Cardiac muscle cell (in vitro differentiated cells and primary cell): ENCODE data around the gene OSBP2. TPM values are rescaled to one million over a fixed set of nuclear protein-coding genes. Genes with fewer than 3 reads are reported as not detected.

ENCODE experiments used
- DNase-seq, 2 donors: peaks; one replicate each; pipeline versions ENCODE4 v3.0.0 to v3.0.0-alpha.2; 2010 to 2017; ENCODE audit warnings: low read depth in 1 of 2, low spot score in 1 of 2
- H3K27ac ChIP-seq: fragments of 200-600 bp; sonication (generic); 2 replicates; pipeline ENCODE4 v1.5.1; 2016
- H3K27me3 ChIP-seq: fragments of 200-600 bp; sonication (generic); 2 replicates; pipeline ENCODE4 v1.6.0; 2016; ENCODE audit warnings: control low read depth
- H3K36me3 ChIP-seq: fragments of 200-600 bp; sonication (generic); 2 replicates; pipeline ENCODE4 v1.5.1; 2016; ENCODE audit warnings: control low read depth
- H3K4me1 ChIP-seq: fragments of 200-600 bp; sonication (generic); 2 replicates; pipeline ENCODE4 v1.8.1; 2017; ENCODE audit warnings: low read depth, mild to moderate bottlenecking, mixed run types
- H3K4me3 ChIP-seq: fragments of 200-600 bp; sonication (generic); 2 replicates; pipeline ENCODE4 v1.5.1; 2016; ENCODE audit warnings: mild to moderate bottlenecking
- H3K9me3 ChIP-seq: fragments of 200-600 bp; sonication (generic); 2 replicates; pipeline ENCODE4 v1.5.1; 2017; ENCODE audit warnings: low read depth, mild to moderate bottlenecking, control low read depth
- CTCF ChIP-seq: IDR thresholded peaks from 2 replicates; pipeline ENCODE4 v1.5.1; 2012; ENCODE audit warnings: low read depth, mild to moderate bottlenecking, low read length
- polyA plus RNA-seq: library from polyadenylated mRNA; unstranded; fragments of >200 nt; fragmentation: Nextera tagmentation; extraction: Ambion mirVana; gene quantifications from 2 replicates; pipeline ENCODE4 v1.2.1, GENCODE V29; 2016
- total RNA-seq: library from RNA; depleted of rRNA; stranded (reverse); fragments of >200 nt; gene quantifications from 2 replicates; pipeline ENCODE4 v1.2.3, GENCODE V29; 2016

OSBP2 gene
- total and polyA plus RNA-seq, 2 experiments from 2014 or later = 19.4 to 32.5 TPM

GRCh38 chr22:30926706-30927105, 232.0 kb downstream of the OSBP2 start:
- Histone ChIP-seq H3K27ac (no peak overlapping the region), H3K4me3 (no peak overlapping the region), H3K9me3 (no peaks in the 10 kb centered on the region), H3K27me3 (no peaks in the 10 kb centered on the region), H3K4me1 (no peaks in the 10 kb centered on the region), H3K36me3 (peaks cover 37% of the 10 kb centered on the region)
- no peak for TF ChIP-seq CTCF
- no peak for DNase-seq

- DNase-seq = no peak
- Histone ChIP-seq H3K27me3 (no peaks in the 10 kb centered on the region), H3K4me3 (no peak overlapping the region), H3K9me3 (no peaks in the 10 kb centered on the region), H3K4me1 (no peaks in the 10 kb centered on the region), H3K27ac (no peak overlapping the region), H3K36me3 (peaks cover 48% of the 10 kb centered on the region)
- no peak for TF ChIP-seq CTCF
Observed at GRCh38 chr22:30927806-30928205, 233.1 kb downstream of the OSBP2 start.

DNA sequence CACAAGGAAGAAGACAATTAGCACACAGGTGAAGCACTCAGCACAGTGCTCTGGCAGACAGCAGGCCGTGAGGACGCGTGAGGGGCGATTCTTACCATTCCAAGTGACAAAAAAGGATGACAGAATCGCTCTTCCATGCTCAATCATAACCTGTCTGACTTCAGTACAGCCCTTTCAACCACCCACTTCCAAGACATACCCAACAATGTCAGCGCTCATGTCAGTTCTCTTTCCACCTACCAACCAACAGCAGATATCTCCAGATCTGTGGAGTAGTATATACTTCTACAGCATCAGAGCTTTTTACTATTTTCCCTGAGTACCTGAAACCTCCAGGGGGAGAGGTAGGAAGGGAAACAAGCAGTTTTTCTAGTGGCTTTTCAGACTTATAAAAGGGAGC, 233.7 kb downstream of the OSBP2 start:
- Histone ChIP-seq H3K4me1 (no peaks in the 10 kb centered on the region), H3K27me3 (no peaks in the 10 kb centered on the region), H3K4me3 (no peak overlapping the region), H3K36me3 (peaks cover 53% of the 10 kb centered on the region), H3K9me3 (no peaks in the 10 kb centered on the region), H3K27ac (no peak overlapping the region)
- no peak for DNase-seq
- TF ChIP-seq CTCF = no peak

- Histone ChIP-seq H3K27me3 (no peaks in the 10 kb centered on the region), H3K27ac (peak overlapping the region; percentile 30), H3K4me3 (no peak overlapping the region), H3K4me1 (no peaks in the 10 kb centered on the region), H3K9me3 (no peaks in the 10 kb centered on the region), H3K36me3 (peaks cover 63% of the 10 kb centered on the region)
- no peak for DNase-seq
- TF ChIP-seq CTCF = no peak
Observed at GRCh38 chr22:30930228-30930627, 235.6 kb downstream of the OSBP2 start.

DNA sequence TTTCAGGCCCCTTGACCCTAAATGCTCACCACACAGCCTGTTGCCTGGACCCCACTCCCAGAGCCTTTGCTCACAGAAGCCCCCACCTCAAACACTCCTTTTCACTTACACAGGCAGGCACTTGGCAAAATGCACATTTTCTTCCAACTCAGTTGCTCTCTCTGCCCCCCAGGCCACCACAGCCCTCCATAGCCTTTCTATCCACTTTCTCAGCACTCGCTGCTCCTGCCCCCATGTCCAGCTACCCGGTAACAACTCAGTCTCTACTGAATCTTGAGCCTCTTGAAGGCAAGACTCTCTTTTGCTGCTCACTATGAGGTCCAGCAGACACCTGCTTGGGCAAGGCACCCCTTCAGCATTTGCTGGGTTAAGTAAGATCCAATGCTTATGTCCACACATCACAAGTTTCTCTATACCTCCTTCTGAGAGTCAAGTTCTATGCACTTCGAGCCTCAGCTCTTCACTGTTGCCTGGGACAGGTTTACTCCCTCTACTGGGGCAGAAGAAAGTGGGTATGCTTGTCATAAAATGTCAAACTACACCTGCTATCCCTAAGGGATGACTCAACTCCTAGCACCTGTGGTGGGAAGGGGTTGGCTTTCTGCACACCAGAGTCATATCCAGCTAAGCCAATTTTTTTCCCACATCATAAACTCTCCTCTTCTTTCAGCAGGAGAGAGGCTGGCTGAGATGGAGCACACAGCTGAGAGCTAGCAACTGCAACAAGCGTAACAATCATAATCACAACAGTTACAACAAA, 237.0 kb downstream of the OSBP2 start:
- Histone ChIP-seq H3K4me3 (no peak overlapping the region), H3K4me1 (no peaks in the 10 kb centered on the region), H3K27ac (no peak overlapping the region), H3K9me3 (no peaks in the 10 kb centered on the region), H3K27me3 (no peaks in the 10 kb centered on the region), H3K36me3 (peaks cover 76% of the 10 kb centered on the region)
- TF ChIP-seq CTCF = no peak
- DNase-seq = no peak
